Measurements from ENCODE around the gene SLC39A3. TPM values are rescaled to one million over a fixed set of nuclear protein-coding genes. Genes with fewer than 3 reads are reported as not detected.
A peak's percentile ranks its signal among the peaks of the same experiment; 100 is the strongest.

SLC39A3 gene
- total RNA-seq, 3 donors from 2014 or later: 15.5 to 20.9 (median 19.2) TPM

DNA sequence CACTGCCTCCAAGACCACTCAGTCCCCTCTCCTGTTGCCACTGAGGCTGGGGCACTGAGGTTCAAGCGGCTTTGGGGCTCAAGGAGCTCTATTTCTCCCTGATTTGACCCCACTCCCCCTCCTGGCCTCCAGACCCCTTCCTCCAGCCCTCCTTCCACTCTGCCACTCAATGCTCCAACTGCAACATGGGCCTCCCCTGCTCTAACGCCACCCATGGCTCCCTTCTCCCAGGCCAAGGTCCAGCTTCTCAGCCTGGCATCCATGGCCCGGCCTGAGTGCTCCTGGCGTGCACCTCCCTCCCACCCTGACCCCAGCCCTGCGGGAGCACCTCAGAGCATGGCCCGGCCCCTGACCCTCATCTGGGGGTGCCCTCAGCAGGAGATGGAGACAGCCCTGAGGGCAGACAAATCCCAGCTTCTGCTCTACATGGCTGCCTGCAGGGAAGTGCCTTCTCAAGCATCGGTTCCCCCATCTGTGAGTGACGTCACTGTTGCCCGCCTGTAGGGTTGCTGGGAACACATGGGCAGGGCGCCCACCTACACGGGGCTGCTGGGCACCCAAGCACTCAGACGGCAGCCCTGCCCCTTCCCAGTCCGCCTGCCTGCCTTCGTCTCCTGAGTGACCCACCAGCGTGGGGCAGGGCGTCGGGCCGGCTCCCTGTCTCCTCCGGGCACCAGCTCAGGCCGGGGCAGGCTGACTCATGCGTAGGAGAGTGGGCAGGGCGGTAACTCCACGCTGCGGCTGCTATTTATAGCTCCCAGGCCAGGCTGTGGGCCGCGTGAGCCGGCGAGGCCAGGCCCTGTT lies 17.1 kb downstream of the SLC39A3 start:
- no peak overlapping the region for H3K4me3 ChIP-seq
- H3K9me3 ChIP-seq: no peaks in the 10 kb centered on the region
- DNase-seq (no peak), ATAC-seq (peak; percentile 74)
- H3K4me1 ChIP-seq (ENCODE audit: low read depth): no peaks in the 10 kb centered on the region
- no peaks in the 10 kb centered on the region for H3K36me3 ChIP-seq (ENCODE audit: low read depth)
- intact Hi-C loops (cut with DNase I, micrococcal nuclease): no loop called here
- TF ChIP-seq, protein P1, sequence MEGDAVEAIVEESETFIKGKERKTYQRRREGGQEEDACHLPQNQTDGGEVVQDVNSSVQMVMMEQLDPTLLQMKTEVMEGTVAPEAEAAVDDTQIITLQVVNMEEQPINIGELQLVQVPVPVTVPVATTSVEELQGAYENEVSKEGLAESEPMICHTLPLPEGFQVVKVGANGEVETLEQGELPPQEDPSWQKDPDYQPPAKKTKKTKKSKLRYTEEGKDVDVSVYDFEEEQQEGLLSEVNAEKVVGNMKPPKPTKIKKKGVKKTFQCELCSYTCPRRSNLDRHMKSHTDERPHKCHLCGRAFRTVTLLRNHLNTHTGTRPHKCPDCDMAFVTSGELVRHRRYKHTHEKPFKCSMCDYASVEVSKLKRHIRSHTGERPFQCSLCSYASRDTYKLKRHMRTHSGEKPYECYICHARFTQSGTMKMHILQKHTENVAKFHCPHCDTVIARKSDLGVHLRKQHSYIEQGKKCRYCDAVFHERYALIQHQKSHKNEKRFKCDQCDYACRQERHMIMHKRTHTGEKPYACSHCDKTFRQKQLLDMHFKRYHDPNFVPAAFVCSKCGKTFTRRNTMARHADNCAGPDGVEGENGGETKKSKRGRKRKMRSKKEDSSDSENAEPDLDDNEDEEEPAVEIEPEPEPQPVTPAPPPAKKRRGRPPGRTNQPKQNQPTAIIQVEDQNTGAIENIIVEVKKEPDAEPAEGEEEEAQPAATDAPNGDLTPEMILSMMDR (IDR thresholded peaks at IDR 0.05): no peak

DNA sequence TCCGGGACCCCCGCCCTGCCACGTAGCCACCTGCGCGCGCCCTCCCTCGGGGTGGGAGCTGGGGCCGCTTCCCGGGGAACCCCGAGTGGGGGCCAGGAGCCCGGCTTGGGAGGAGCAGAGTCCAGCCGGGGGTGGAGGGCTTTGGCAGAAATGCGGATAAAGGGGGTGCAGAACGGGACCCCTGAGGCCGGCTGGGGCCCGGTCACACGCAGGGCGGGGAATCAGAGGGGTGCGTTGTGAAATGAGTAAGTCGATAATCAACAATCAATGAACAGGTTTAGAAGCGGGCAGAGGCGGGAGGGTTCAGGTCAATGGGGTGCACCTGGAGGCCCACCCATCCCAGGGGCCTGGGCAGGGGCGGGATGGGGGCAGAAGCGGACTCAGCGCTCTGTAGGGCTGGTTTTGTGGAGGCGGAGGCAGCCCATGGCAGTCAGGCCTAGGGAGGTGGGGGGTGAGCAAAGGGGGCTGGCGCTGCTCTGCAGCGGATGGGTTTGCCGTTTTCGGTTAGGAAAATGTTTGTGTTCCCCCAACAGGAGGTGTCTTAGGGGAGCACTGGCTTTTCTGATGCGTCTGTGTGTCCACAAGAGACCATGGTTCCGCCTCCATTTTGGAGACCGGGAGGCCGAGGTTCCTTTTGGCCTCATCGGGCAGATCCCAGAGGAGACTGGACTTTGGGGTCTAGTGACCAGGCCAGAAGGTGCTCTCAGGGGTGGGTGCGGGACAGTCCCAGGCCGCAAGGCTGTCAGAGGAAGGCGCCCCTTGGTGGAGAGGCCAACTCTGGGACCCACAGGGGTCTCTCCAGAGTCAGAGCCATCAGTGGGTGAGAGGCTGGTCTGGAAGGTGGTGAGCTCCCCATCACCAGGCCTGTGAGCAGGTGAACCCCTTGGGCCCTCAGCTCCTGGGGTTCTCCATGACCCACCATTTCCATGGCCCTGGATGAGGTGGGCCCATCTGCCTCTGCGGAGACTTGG lies 18.0 kb downstream of the SLC39A3 start:
- intact Hi-C loops (cut with DNase I, micrococcal nuclease): no loop called here
- Histone ChIP-seq H3K4me3 (no peak overlapping the region), H3K36me3 (ENCODE audit: low read depth) (no peaks in the 10 kb centered on the region), H3K4me1 (ENCODE audit: low read depth) (no peaks in the 10 kb centered on the region), H3K9me3 (no peaks in the 10 kb centered on the region)
- no peak for ATAC-seq
- TF ChIP-seq, protein P1 (IDR thresholded peaks at IDR 0.05): no peak
- DNase-seq: no peak

DNA sequence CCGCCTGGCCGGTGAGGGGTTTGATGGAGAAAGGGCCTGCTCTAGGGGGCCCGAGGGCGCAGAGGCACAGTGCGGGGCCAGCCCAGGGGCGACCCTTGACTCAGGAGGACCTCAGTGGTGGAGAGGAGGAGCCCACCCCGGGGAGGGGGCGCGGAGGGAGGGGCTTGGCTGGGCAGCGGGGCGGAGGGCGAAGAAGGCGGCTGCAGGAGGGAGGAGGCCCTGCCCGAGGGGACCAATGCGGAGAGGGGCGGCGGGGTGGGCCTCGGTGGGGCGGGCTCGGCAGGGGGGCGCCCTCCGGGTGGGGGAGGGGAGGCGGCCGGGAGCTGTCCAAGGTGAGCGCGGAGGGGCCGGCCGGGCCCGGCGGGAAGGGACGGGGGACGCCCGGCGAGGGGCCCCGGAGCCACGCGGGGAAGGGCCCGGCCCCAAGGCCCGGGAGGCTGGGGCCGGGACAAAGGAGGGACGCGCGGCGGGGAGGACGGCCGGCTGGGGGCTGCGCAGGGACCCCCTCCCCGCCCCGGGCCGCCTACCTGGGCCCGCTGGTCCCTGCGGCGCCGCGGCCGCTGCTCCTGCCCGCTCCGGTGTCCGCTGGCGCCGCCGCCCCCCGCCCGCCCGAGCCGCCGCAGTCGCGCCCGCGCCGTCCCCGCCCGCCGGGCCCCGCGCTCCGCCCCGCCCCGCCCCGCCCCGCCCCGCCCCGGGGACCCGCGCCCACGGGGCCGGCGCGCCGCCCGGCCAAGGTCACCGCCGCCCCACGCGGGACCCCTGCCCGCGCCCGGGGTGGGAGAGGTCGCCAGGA lies 18.8 kb downstream of the SLC39A3 start, which contains the start of gene DIRAS1:
Gene DIRAS1, minus strand, starts transcription at position 596 of the 793 bp plus-strand sequence. CDS start 3,566 bp downstream, outside the sequence.
- H3K4me1 ChIP-seq (ENCODE audit: low read depth): no peaks in the 10 kb centered on the region
- H3K4me3 ChIP-seq: no peak within 1 kb of the TSS
- DNase-seq (no peak), ATAC-seq (no peak)
- intact Hi-C loops (cut with DNase I, micrococcal nuclease): no loop called here
- H3K36me3 ChIP-seq (ENCODE audit: low read depth): no peaks in the 10 kb centered on the region
- TF ChIP-seq, protein P1 (IDR thresholded peaks at IDR 0.05): no peak
- no peaks in the 10 kb centered on the region for H3K9me3 ChIP-seq

DNA sequence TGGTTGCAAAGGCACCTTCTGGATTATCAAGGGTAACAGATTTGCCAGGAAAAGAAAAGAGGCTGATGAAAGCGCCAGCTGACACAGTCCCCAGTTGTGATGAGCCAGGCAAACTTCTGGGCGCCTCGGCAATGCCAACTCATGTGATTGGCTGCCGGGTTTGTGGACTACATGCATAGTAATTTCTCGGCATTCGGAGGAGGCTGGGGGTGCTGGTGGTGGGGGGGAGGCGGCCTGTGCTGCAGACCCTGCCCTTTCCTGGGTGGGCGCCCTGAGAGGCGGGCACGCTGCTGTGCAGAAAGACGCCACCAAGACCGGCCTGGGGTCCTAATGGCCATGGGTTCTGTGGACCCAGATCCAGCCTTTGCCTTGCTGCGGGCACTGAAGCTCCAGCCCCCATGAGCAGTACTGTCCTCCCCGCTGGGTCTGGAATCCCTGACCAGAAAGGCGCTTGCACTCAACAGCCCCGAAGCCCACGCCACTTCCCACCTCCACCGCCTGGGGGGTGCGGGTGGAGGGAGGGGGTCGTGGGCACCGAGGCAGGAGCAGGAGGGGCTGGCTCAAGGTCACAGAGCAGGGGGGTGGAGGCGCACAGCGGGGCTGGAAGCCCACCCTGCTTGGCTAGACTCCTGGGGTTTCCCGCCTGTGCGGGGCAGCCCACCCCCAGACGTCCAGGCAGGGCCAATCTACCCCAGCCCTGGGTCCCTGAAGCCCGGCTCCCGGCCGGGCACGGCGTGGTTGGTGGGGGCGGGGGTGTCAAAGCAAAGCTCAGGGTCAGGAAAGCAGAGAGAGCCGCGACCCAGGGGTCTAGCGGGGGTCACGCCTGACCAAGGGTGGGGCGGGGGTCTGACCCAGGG lies 19.7 kb downstream of the SLC39A3 start:
- no peaks in the 10 kb centered on the region for H3K36me3 ChIP-seq (ENCODE audit: low read depth)
- H3K9me3 ChIP-seq: peaks cover 7% of the 10 kb centered on the region
- H3K4me3 ChIP-seq: no peak overlapping the region
- no peaks in the 10 kb centered on the region for H3K4me1 ChIP-seq (ENCODE audit: low read depth)
- TF ChIP-seq, protein P1 (IDR thresholded peaks at IDR 0.05): no peak
- ATAC-seq (no peak), DNase-seq (no peak)
- intact Hi-C loops (cut with DNase I, micrococcal nuclease): no loop called here

Data from mucosa of descending colon (tissue), 3 donors.